Stimulated activated CD8-positive, alpha-beta memory T cell treated with anti-CD3 and anti-CD28 coated beads, Interleukin-4, amount 100 ng/mL, for 48 hours (primary cell): ENCODE measurements around the gene SYNGR4.

Experiments used
- DNase-seq: peaks from one replicate; pipeline ENCODE4 v3.0.0-alpha.2; 2020

Gene SYNGR4

DNA sequence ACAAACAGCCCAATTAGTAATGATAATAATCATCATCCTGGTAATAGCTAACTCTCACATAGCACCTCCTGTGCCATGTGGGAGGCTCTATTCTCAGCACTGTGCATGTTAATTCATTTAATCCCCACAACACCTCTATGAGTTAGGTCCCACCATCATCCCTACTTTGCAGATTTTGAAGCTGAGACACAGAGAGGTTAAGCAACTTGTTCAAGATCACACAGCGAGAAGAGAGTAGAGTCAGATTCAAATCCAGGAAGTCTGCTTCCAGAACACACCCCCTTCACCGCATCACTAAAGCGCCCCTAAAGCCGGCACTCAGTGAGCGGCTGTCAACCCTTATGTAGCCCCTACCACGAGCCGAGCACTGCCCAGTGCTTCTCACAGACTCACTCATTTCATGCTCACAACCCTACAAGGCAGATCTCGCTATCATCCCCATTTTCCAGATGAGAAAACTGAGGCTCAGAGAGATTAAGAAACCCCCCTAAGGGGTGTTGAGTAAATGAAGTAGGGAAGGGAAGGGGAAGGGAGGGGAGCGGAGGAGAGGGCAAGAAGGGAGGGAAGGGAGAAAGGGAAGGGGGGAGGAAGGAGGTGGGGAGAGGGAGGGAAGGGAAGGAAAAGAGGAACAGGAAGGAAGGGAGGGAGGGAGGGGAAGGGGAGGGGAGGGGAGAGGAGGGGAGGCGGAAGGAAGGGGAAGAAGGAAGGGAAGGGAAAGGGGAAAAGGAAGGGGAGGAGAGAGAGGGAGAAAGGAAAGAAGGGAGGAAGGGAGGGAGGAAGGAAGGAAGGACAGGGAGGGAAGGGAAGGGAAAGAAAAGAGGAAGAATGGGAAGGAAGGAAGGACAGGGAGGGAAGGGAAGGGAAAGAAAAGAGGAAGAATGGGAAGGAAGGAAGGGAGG, 22.4 kb upstream of the SYNGR4 start:
- no peak for DNase-seq

DNA sequence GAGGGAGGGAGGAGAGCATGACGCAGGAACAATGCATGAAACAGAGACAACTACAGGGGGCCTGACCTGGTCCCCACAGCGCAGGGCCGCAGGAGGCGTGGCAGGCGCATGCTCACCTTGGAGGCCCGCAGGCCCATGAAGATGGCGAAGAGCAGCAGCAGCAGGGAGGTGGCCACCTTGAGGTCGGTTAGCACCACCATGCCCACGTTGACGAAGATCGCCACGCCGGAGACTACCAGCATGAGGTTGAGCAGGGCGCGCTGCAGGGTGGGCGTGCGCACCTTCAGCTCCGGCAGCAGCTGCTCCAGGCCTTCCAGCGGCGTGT, 21.8 kb upstream of the SYNGR4 start:
- DNase-seq = no peak

DNA sequence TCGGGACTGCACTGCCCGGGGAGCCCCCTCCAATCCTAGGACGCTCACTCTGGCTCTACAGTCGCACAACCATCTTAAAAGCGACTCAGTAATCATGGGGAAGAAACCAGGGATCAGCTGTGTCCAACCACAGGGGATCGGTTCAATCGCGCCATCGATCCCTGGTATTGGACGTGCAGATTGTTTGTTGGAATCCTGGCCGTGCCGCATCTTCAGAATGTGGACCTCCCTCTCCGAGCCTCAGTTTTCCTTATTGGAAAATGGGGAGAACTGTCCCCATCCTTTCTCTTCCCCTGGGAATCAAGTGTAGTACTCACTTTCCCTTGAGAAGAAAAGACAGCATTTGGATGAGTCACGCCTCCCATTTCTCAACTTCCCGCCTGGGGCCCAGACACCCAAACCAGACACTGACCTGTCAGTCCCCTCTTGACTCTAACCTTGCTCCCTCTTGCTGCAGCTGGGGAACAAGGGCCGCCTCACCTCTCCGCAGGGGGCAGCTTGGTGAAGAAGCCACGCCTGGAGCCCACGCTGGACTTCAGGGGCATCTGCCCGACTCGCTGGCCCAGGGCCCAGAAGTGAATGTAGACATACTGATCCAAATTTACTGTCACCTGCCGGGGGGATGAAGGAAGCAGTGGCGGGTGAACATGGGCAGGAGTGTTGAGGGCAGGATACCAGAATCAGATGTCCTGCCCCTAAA, 21.2 kb upstream of the SYNGR4 start:
- no peak for DNase-seq

DNA sequence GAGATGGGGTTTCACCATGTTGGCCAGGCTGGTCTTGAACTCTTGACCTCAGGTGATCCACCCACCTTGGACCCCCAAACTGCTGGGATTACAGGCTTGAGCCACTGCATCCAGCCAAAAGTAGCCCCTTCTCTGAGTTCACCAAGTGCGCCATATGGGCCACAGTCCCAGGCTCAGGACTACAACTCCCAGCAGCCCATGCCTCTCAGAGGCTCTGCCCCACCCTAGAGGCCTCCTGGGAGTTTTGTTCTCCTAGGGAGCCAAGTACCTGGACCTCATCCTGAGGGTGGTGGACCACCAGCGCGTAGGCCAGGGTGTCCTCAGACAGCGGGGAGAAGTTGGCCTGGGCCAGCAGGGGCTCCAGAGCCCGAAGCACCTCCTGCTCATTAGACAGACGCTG, 19.3 kb upstream of the SYNGR4 start:
- no peak for DNase-seq

DNA sequence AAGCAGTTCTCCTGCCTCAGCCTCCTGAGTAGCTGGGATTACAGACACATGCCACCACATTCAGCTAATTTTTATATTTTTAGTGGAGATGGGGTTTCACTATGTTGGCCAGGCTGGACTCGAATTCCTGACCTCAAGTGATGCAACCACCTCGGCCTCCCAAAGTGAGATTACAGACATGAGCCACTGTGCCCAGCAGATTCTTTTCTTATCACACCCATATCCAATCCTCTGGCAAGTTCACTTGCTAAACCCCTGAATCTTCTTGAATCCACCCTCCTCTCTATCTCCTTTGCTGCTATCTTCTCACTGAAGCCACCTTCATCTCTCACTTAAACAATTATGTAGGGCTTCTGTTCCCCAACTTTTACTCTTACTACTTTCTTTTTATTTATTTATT, 18.0 kb upstream of the SYNGR4 start:
- no peak for DNase-seq

DNA sequence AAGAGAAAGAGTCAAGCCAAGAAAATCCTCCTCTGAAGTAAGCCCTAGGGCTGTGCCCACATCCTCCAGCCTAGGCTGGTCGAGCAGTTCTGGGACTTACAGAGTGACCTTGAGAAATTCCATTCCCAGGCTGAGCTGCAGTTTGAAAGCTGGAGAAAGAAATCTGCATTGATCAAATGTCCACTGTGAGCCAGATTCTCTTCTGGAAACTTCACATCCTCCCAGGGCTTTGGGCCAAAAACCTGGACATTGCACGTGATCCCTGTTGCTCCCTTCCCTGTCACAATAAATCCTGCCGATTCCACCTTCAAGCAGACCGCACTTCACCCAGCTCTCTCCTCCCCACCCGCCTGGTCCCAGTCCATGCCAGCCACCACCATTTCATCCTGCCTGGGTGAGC, 16.1 kb upstream of the SYNGR4 start:
- DNase-seq = no peak

DNA sequence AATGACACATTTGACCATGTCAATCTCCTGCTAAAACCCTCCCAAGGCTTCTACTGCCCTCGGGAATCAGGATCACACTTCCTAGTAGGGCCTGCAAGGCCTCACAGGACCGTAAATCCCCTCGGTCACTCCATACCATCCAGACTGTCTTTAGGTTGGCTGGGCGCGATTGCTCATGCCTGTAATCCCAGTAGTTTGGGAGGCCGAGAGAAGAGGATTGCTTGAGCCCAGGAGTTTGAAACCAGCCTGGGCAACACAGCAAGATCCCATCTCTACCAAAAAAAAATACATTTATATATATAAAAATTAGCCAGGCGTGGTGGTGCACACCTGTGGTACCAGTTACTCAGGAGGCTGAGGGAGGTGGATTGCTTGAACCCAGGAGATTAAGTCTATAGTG, 15.4 kb upstream of the SYNGR4 start:
- DNase-seq = no peak

DNA sequence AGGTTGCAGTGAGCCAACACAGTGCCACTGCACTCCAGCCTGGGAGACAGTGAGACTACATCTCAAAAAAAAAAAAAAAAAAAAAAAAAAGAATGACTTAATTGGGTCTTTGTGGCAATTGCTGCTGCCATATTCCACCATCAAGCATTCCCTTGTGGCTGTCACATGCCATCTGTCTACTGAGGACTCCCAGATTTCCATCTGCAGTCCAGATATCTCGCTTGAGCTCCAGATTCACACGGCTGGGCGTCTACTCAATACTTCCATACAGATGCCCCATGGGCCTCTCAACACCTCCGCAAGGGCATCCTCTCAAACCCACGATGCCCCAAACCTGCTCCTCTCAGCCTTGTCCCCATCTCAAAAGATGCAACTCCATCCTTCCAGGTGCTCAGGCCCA, 13.3 kb upstream of the SYNGR4 start:
- DNase-seq = no peak

DNA sequence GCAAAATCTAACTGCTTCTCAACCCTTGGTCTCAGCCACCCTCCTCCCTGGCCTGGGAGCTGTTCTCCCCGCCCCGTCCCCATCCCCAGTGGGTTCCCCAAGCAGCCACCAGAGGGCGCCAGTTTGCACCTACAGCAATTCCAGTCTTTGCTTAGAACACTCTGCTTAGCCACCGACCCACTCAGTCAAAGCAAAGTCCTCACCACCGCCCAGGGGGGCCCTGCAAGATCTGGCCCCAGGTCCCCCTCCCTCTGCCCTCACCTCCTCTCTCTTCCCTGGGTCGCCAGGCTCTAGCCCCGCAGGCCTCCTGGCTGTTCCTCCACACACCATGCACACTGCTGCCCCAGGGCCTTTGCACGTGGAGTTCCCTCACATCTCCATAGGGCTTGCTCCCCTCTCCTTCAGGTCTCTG, 12.8 kb upstream of the SYNGR4 start:
- DNase-seq = peak; percentile 94

DNA sequence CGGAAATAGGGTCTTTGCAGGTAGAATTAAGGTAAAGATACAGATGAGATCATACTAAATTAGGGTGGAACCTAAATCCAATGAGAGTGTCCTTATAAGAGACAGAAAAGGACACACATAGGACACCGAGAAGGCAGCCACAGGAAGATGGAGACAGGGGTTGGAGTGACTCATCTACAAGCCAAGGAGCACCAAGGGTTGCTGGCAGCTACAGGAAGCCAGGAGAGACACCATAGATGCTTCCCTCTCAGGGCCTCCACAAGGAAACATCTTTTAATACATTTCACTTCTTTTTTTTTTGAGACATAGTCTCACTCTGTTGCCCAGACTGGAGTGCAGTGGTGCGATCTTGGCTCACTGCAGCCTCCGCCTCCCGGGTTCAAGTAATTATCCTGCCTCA, 10.5 kb upstream of the SYNGR4 start:
- no peak for DNase-seq

DNA sequence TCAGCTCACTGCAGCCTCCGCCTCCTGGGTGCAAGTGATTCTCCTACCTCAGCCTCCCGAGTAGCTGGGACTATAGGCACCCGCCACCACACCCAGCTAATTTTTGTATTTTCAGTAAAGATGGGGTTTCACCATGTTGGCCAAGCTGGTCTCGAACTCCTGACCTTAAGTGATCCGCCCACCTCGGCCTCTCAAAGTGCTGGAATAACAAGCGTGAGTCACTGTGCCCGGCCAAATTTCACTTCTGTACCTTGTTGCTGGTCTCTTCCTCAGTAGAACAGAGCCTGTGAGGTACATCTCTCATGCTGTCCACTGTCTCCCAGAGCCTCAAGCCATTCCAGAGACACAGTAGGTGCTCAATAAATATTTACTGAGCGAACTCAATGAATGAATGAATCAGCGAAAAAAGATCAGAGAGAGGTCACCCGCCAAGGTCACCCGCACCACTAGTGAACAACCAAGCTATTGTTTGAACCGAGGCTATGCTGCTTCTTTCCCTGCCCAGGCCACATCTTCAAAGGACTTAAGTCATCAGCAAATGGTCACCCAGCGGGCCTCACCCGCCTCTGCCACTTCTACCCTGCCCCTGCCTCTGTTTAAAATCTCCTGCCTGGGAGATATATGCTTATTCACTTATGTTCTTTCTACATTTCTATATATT, 9.7 kb upstream of the SYNGR4 start:
- no peak for DNase-seq

DNA sequence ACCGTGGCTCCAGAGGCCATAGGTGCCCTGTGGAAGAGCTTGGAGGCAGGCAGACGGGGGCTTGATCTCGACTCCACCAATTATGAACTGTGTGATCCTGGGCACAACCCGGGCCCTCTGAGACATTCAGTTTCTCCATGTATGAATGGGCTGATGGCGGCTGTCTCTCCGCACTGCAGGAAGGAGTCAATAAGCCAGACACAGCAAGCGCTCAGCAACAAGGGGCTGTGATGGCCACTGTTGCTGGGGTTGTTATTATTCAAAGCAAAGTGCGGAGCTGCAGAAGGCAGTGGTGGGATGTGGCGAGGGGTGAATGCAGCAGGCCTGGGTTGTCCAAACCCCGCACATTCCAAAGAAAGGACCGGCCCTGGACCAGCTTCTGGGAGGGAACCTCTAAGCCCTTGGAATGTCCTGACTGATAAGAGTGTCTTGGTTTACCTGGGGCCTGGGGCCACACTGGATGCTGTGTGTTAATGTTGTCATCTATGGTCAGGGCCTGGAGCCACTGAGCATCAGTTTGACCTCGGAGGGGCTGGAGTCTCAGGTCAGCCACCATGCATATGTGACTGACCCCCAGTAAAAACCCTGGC, 8.7 kb upstream of the SYNGR4 start:
- DNase-seq = no peak

DNA sequence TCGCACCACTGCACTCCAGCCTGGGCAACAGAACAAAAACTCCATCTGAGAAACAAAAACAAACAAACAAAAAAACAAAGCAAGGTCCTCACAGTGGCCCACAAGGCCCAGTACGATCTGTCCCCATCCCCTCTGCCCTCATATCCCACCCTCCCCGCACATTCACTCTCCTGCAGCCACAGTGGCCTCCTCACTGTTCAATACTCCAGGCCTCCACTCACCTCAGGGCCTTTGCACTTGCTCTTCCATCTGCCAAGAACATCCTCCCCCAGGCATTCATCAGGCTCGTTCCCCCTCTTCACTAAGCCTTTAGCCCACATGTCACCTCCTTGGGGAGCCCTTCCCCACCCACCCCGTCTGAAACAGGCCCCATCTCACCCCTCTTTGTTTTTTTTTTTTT, 5.0 kb upstream of the SYNGR4 start:
- DNase-seq = no peak

DNA sequence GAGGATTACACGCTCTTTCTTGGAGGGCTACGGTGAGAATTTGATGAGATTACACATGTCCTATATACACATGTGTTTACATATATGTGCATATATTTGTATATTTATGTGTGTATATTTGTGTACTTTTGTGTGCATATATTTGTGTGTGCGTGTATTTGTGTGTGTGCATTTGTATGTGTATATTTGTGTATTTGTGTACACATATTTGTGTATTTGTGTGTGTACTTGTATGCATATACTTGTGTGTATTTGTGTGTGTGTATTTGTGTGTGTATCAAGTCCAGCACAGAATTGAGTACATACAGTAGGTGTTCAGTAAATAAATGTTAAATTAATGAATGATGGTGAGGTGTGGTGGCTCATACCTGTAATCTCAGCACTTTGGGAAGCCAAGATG, 2.3 kb upstream of the SYNGR4 start:
- no peak for DNase-seq

DNA sequence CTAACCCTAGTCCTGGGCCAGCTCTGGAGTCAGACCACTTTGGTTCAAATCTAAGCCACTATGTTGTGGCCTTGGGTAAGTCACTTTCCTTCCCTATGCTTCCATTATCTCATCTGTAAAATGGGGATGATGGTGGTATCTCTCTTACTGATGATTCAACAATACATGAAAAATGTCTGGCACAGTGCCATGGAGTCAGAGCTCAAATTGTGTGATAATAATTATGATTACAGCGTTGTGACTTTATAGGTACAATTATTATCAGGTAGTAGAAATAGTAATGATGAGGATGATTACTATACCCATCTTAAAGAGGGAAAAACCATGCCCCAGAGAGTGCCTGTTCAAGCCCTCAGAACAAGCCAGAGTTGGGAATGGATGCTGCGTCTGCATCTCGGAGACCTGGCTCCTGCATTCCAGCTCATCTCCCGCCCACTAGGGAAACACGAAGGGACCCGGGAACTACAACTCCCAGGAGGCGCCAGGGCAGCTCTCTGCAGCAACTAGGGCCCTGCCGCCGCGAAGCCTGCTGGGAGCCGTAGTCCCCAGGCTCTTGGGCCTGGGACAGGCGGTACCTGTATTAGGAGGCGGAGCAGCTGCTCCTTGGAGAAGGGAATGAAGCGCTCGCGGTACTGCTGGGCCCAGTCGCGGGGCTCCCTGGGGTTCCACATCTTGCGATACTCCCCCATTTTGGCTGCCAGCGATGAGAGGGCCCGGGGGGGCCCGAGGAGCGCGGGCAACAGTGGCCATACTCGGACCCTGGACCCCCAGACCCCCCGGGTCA, 1.3 kb upstream of the SYNGR4 start:
- peak; percentile 93 for DNase-seq

DNA sequence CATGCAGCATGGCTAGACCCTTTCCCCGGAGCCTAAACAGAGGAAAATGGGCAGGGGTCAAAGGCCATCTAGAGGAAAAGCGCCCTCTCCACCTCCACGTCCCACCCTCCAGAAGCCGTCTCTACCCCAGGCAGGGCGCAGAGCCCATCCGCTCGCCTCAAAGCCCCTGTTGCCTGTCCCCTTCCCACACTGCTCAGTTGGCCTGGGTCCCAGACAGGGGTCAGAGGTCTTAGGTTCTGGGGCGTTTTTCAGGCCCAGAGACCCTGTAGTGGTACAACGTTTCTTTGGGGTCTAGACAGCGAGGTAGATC, 712 bp upstream of the SYNGR4 start:
- DNase-seq = no peak

DNA sequence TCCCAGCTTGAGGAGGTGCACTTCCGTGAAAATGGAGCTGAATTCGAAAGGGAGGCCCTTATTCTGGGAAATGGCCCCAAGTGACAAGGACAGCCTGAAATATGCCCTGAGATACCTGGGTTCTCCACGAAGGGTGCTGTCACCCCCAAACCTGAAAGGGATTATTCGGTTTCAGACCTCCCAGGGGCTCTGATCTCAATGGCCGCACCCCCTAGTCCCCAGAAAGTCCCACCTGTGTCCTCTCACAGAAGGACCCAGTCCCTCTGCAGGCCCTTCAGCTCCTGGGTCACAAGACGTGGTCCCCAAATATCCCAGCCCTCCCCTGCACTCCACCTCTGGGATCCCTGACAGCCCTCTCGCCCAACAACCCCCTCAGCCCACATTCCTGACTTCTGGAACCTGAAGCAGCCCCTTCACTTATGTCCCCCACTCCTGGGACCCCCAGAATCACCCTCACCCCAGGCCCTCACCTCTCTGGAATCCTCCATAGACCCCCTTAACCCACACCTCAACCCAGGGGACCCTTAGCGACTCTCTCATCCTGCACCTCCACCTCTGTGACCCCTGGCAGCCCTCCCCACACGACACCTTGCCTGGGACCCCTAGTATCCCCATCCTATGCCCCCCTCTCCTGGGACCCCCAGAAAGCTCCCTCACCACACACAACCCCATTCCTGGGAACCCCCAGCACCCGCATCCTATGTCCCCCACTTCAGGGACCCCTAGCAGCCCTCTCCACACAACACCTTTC, 606 bp downstream of the SYNGR4 start:
- no peak for DNase-seq

DNA sequence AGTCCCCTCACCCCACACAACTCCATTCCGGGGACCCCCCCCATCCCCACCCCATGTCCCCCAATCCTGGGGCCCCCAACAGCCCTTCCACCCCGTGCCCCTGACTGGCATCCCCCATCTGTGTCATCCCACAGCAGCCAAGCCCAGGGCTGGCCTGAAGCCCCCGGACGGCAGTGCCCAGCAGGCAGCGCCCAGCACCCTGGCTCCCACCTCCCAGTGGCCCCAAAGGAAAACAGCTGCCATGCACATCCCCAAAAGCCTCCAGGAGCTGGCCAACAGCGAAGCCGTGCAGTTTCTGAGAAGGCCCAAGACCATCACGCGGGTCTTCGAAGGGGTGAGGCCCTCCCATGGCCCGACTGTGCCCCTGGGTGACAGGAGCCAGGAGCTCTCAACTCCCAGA, 1.4 kb downstream of the SYNGR4 start:
- no peak for DNase-seq

DNA sequence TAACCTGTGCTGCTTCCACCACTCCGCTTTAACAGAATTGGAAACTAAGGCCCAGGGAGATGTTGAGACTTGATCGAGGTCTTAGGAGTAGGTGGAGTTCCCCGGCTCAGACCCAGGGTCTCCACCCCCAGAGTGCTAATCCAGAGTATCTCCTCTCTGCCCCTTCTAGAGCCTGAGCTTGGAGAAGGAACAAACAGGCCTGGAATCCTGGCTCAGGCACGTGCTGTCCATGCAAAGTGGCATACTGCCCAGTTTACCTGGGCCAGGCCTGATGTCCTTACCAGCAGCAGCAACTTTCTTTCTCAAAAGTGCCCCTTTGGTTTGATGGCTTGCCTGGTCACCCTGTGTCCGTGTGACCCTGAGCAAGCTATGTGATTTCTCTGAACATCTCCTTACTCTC, 3.7 kb downstream of the SYNGR4 start:
- no peak for DNase-seq

DNA sequence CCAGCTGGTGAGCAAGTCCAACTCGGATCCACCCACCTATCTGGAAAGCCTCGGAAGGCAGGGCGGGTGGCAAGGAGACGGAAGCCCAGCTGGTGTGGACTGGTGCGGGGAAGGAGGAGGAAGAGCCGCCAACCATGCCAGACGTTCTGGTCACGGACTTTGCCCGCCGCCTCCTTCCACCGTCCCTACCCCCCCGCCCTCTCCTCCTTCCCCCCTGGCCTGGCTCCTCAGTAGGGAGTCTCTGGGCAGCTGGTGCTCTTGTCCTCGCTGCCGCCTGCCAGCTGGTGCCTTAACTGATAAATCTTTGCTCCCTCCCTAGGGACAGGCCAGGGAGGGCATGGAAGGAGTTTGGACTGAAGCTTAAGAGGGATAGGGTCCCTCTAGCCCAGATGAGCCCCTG, 4.8 kb downstream of the SYNGR4 start:
- no peak for DNase-seq

DNA sequence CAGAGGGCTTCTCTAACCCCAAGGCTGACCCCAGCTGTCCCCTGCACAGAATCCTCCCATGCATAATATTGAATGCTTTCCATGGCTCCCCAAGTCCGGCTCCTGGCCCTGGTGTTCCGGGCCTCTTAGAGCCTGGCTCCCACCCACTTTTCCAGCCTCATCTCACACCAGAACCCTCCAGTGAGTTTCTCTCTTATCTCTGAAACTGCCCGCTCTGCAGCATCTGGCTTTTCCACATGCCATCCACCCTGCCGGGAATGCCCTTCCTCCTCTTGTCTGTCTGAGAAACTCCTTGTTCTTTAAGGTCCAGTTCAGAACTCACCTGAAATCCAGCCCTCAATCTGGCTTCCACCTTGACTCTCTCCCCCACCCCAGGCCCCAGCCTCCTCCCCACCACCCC, 6.8 kb downstream of the SYNGR4 start:
- DNase-seq = no peak

DNA sequence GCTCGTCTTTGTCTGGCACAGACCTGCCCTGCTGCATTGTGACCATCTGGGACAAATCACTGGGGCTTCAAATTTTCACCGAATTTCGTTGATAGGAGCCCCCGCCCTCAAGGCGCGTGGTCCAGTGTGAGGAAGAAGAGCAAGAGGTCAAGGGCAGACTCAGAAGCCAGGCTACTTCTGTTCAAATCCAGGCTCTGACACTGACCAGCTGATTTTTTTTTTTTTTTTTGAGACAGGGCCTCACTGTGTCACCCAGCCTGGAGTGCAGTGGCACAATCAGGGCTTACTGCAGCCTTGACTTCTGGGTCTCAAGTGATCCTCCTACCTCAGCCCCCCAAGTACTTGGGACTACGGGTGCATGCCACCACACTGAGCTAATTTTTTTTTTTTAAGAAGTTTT, 7.2 kb downstream of the SYNGR4 start:
- no peak for DNase-seq
